IMR-90 (cell line): ENCODE results near the gene ELF2. TPM values are rescaled to one million over a fixed set of nuclear protein-coding genes. Genes with fewer than 3 reads are reported as not detected.

ENCODE experiments used
- ATAC-seq: fragments of 200-7000 bp; cut with Tn5 transposase; 2 replicates; pipeline ENCODE4 v1.9.1; 2020; ENCODE audit warnings: low read depth, mild to moderate bottlenecking, moderate library complexity
- BruUV-seq: library from RNA; stranded (reverse); fragments of 400-500 nt; replicated peaks from 2 replicates; lab custom pipeline; 2021; lab: Mats Ljungman, UMichigan
- CTCF ChIA-PET: fragments of 300-600 bp; formaldehyde crosslinking; extraction: SDS; loops from one replicate; lab custom pipeline; 2021; ENCODE audit warnings: antibody characterized with exemption; lab: Yijun Ruan, JAX
- POLR2A ChIA-PET: fragments of 300-600 bp; sonication (Branson Sonifier 250); formaldehyde crosslinking; loops from one replicate; lab custom pipeline; 2022; ENCODE audit warnings: antibody characterized with exemption; ENCODE audit not compliant: unreplicated experiment; lab: Charles Lee
- DNase-seq: peaks from one replicate; pipeline ENCODE4 v3.0.0; 2013
- H2AFZ ChIP-seq: replicated peaks from 2 replicates; pipeline ENCODE3; 2013; ENCODE audit warnings: low read length, mild to moderate bottlenecking; ENCODE audit not compliant: poor library complexity
- H2AK5ac ChIP-seq: 2 replicates; pipeline ENCODE4 v1.6.1; 2013; ENCODE audit warnings: low read depth, low read length, inconsistent platforms
- H2AK9ac ChIP-seq: replicated peaks from 2 replicates; pipeline ENCODE3; 2013; ENCODE audit warnings: mild to moderate bottlenecking, low read depth, low read length, moderate library complexity; ENCODE audit not compliant: poor library complexity
- H2BK120ac ChIP-seq: 2 replicates; pipeline ENCODE4 v1.6.1; 2013; ENCODE audit warnings: low read depth, low read length, inconsistent platforms
- H2BK15ac ChIP-seq: 3 replicates; pipeline ENCODE4 v1.6.1; 2013; ENCODE audit warnings: low read depth, low read length, inconsistent platforms
- H2BK20ac ChIP-seq: 2 replicates; pipeline ENCODE4 v1.6.1; 2013; ENCODE audit warnings: low read depth, mild to moderate bottlenecking, inconsistent platforms, low read length, moderate library complexity
- H2BK5ac ChIP-seq: 2 replicates; pipeline ENCODE4 v1.6.1; 2013; ENCODE audit warnings: mild to moderate bottlenecking, low read depth, low read length, inconsistent platforms; ENCODE audit not compliant: poor library complexity, severe bottlenecking
- H3K14ac ChIP-seq: replicated peaks from 2 replicates; pipeline ENCODE4 v1.6.1; 2013; ENCODE audit warnings: low read depth, low read length, inconsistent platforms
- H3K18ac ChIP-seq: 2 replicates; pipeline ENCODE4 v1.6.1; 2013; ENCODE audit warnings: low read depth, low read length, control low read depth
- H3K23ac ChIP-seq: 2 replicates; pipeline ENCODE4 v1.6.1; 2013; ENCODE audit warnings: low read depth, low read length, inconsistent platforms
- H3K27ac ChIP-seq: 2 replicates; pipeline ENCODE4 v1.5.1; 2013; ENCODE audit warnings: mild to moderate bottlenecking, control low read depth, low read length; ENCODE audit not compliant: insufficient read depth
- H3K27me3 ChIP-seq: 2 replicates; pipeline ENCODE4 v1.6.1; 2013; ENCODE audit warnings: low read length; ENCODE audit not compliant: control insufficient read depth, insufficient read depth
- H3K36me3 ChIP-seq: 2 replicates; pipeline ENCODE4 v1.6.1; 2013; ENCODE audit warnings: low read length, mixed read lengths; ENCODE audit not compliant: control insufficient read depth, insufficient read depth
- H3K4ac ChIP-seq: 2 replicates; pipeline ENCODE4 v1.6.1; 2013; ENCODE audit warnings: low read depth, low read length, inconsistent platforms
- H3K4me1 ChIP-seq: 2 replicates; pipeline ENCODE4 v1.6.1; 2013; ENCODE audit warnings: low read length, mixed read lengths; ENCODE audit not compliant: control insufficient read depth, insufficient read depth
- H3K4me2 ChIP-seq: 2 replicates; pipeline ENCODE4 v1.6.1; 2013; ENCODE audit warnings: low read depth, mild to moderate bottlenecking, control low read depth, low read length, moderate library complexity
- H3K4me3 ChIP-seq: 2 replicates; pipeline ENCODE4 v1.5.1; 2013; ENCODE audit warnings: low read depth, mild to moderate bottlenecking, control low read depth, low read length, moderate library complexity; ENCODE audit not compliant: insufficient read depth
- H3K56ac ChIP-seq: 2 replicates; pipeline ENCODE4 v1.6.1; 2013; ENCODE audit warnings: low read length, inconsistent platforms; ENCODE audit not compliant: insufficient read depth; ENCODE audit errors: extremely low read depth
- H3K79me1 ChIP-seq, 2 experiments: 2 replicates each; pipeline ENCODE4 v1.6.1; 2013; ENCODE audit warnings: low read length in 2 of 2, inconsistent platforms in 1 of 2, low read depth in 1 of 2
- H3K9ac ChIP-seq: 2 replicates; pipeline ENCODE4 v1.6.1; 2013; ENCODE audit warnings: low read depth, low read length, control low read depth
- H3K9me1 ChIP-seq: 2 replicates; pipeline ENCODE4 v1.6.1; 2013; ENCODE audit warnings: low read length, inconsistent platforms; ENCODE audit not compliant: insufficient read depth
- H3K9me3 ChIP-seq: 2 replicates; pipeline ENCODE4 v1.6.1; 2013; ENCODE audit warnings: low read length; ENCODE audit not compliant: control insufficient read depth, insufficient read depth
- H4K20me1 ChIP-seq: 2 replicates; pipeline ENCODE4 v1.6.1; 2013; ENCODE audit warnings: low read length, inconsistent platforms; ENCODE audit not compliant: insufficient read depth
- H4K5ac ChIP-seq: 2 replicates; pipeline ENCODE4 v1.6.1; 2013; ENCODE audit warnings: mild to moderate bottlenecking, low read depth, low read length, control low read depth
- H4K8ac ChIP-seq, 2 experiments: 2 replicates each; pipeline ENCODE4 v1.6.1; 2013; ENCODE audit warnings: low read depth in 2 of 2, low read length in 2 of 2, control low read depth in 1 of 2, inconsistent platforms in 1 of 2
- H4K91ac ChIP-seq: 2 replicates; pipeline ENCODE4 v1.6.1; 2013; ENCODE audit warnings: low read depth, low read length, inconsistent platforms; ENCODE audit not compliant: insufficient read depth
- NFE2L2 ChIP-seq: fragments of 150-350 bp; IDR thresholded peaks from 2 replicates; pipeline ENCODE4 v1.6.1; 2016; ENCODE audit warnings: low read depth, mild to moderate bottlenecking, low read length
- RFX5 ChIP-seq: IDR thresholded peaks from 2 replicates; pipeline ENCODE4 v1.8.0; 2012; ENCODE audit warnings: low read depth, mild to moderate bottlenecking, low read length, moderate library complexity
- WGBS, 2 experiments: methylation state at CpG; one replicate each; pipeline versions ENCODE4 v1.1.5 to v1.1.7; 2013; ENCODE audit warnings: missing lambda C conversion rate in 2 of 2; ENCODE audit not compliant: insufficient read length in 1 of 2; ENCODE audit errors: extremely low coverage in 2 of 2; 5-methylcytosine and 5-hydroxymethylcytosine counted together
- dilution Hi-C: fragments of 300-500 bp; cut with HindIII; formaldehyde crosslinking; loops from one replicate; pipeline ENCODE4 v1.14.3; 2018; ENCODE audit warnings: low sequenced_read_pairs; ENCODE audit not compliant: unreplicated experiment
- in situ Hi-C: fragments of 300-500 bp; cut with MboI; formaldehyde crosslinking; loops from 3 replicates; pipeline ENCODE4 v1.14.3; 2019; ENCODE audit warnings: low sequenced_read_pairs, inconsistent platforms, mixed read lengths
- intact Hi-C: fragments of 100-400 bp; cut with micrococcal nuclease; formaldehyde crosslinking; loops from 2 replicates; pipeline ENCODE4 v1.10.0; 2022
- polyA plus RNA-seq, 3 experiments: library from polyadenylated mRNA; depleted of rRNA; stranded (reverse); fragments of >200 nt; gene quantifications; 2 replicates each; pipeline ENCODE4 v1.2.3, GENCODE V29; 2012; ENCODE audit warnings: low replicate concordance in 1 of 3
- total RNA-seq: library from RNA; depleted of rRNA; stranded (reverse); fragments of >200 nt; gene quantifications from 2 replicates; pipeline ENCODE4 v1.2.3, GENCODE V29; 2012

ELF2 gene
- total and polyA plus RNA-seq, 2 of the 4 experiments (the other 2 are of a cell fraction), result 14.5 to 42.3 TPM

GRCh38 chr4:139212900-139213299 lies 35.9 kb upstream of the ELF2 start:
- no peak overlapping the region for H2BK120ac ChIP-seq
- no peaks in the 10 kb centered on the region for H3K9me3 ChIP-seq
- no peak overlapping the region for H3K4me3 ChIP-seq
- H2AFZ ChIP-seq, result no peak overlapping the region
- no peak overlapping the region for H2BK5ac ChIP-seq
- DNase-seq, result no peak
- H3K27ac ChIP-seq, result no peak overlapping the region
- no peak overlapping the region for H4K5ac ChIP-seq
- no peaks in the 10 kb centered on the region for H4K20me1 ChIP-seq
- H3K56ac ChIP-seq, result no peak overlapping the region
- no peak overlapping the region for H3K9ac ChIP-seq
- no peak overlapping the region for H3K4me2 ChIP-seq
- no peak overlapping the region for H2AK9ac ChIP-seq
- H3K18ac ChIP-seq, result no peak overlapping the region
- H3K4ac ChIP-seq, result no peak overlapping the region
- H3K79me1 ChIP-seq, result no peaks in the 10 kb centered on the region
- BruUV-seq, result no TSS peak
- no peak overlapping the region for H3K23ac ChIP-seq
- ATAC-seq, result no peak
- H3K36me3 ChIP-seq, result no peaks in the 10 kb centered on the region
- peaks cover under 1% of the 10 kb centered on the region; the same call in 1 of the 2 replicates for H3K4me1 ChIP-seq
- H4K8ac ChIP-seq, result no peak overlapping the region
- dilution Hi-C loops (no loop called here), in situ Hi-C loops (no loop called here), intact Hi-C loops (no loop called here)
- no peaks in the 10 kb centered on the region for H3K27me3 ChIP-seq
- H4K91ac ChIP-seq, result no peak overlapping the region
- ChIA-PET CTCF (interaction anchor here (0.6 kb wide), 1 partner anchor 65 kb away, joined by 3 read pairs; no protein-coding TSS in a partner anchor), POLR2A (no interaction called here)
- no peak overlapping the region for H3K14ac ChIP-seq
- H3K9me1 ChIP-seq, result no peaks in the 10 kb centered on the region
- H2BK15ac ChIP-seq, result no peak overlapping the region
- no peak for TF ChIP-seq RFX5
- TF ChIP-seq NFE2L2, result no peak
- WGBS, 2 experiments, result 100% methylated on average over 1 of the region's 3 CpGs; no CpG with 5 or more reads in 1 of the 2 experiments
- no peak overlapping the region for H2AK5ac ChIP-seq
- H2BK20ac ChIP-seq, result no peak overlapping the region
